GM10266 (cell line): ENCODE results near the gene MGAT4C.

ENCODE experiments used
- DNase-seq: peaks from one replicate; pipeline ENCODE4 v3.0.0; 2012; ENCODE audit errors: extremely low spot score
- CTCF ChIP-seq: IDR thresholded peaks from 2 replicates; pipeline ENCODE4 v1.5.1; 2012; ENCODE audit warnings: mild to moderate bottlenecking, low read depth; ENCODE audit not compliant: control insufficient read depth, insufficient read depth; ENCODE audit errors: missing control alignments

MGAT4C gene

GRCh38 chr12:86265329-86265695, 9.1 kb upstream of the MGAT4C start:
- DNase-seq, result no peak
- no peak for TF ChIP-seq CTCF

- DNase-seq, result no peak
- TF ChIP-seq CTCF, result no peak
These were observed 8.5 kb upstream of the MGAT4C start for GRCh38 chr12:86264451-86265328.

- TF ChIP-seq CTCF, result no peak
- DNase-seq, result no peak
These were observed 5.4 kb upstream of the MGAT4C start for GRCh38 chr12:86261578-86261977.

GRCh38 chr12:86261142-86261541, 5.0 kb upstream of the MGAT4C start:
- no peak for TF ChIP-seq CTCF
- DNase-seq, result no peak

- TF ChIP-seq CTCF, result no peak
- DNase-seq, result no peak
These were observed 4.0 kb upstream of the MGAT4C start for GRCh38 chr12:86260183-86260582.

- DNase-seq, result no peak
- TF ChIP-seq CTCF, result no peak
These were observed 943 bp upstream of the MGAT4C start for GRCh38 chr12:86257134-86257533.

- no peak for TF ChIP-seq CTCF
- DNase-seq, result no peak
These were observed 1.6 kb downstream of the MGAT4C start for GRCh38 chr12:86254399-86255107.
